GM18511 (cell line): ENCODE data around the gene SPTB.
"Not testable (repeated sequence)": the region's sequence is repeated elsewhere in the genome, so short reads cannot be mapped to it uniquely, and the experiment has no call there.

Experiments
- ATAC-seq: cut with Tn5 transposase; IDR thresholded peaks from one replicate; pipeline ENCODE4 v1.9.1; 2021; ENCODE audit warnings: mild to moderate bottlenecking, moderate library complexity; ENCODE audit not compliant: unreplicated experiment

The SPTB gene

GRCh38 chr14:64824471-64824870 lies 55.2 kb downstream of the SPTB start:
- no peak for ATAC-seq

DNA sequence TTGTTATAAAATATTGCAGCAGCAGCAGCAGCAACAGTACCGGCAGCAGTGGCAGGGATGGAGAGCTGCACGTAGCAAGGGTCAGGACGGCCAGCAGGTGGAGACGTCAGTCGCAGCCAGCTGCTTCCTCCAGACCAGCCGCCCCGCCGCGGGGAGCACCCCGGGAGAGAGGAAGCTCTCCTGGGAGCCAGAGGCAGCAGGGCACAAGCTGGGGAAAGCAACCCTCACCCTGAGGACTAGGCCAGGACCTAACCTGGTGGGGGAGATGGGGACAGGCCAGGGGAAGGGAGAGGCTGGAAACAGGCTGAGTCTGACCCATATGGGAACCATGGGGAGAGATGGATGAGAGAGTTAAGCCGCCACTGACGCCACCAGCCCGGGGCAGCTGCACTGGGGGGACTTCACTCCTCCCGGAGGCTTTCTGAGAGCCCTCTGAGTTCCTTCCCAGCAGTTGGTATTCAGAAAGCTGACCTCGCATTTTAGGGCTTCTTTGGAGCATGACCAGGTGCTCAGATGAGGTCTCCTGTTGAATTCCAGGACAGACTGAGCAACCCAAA lies 56.3 kb downstream of the SPTB start:
- peak; percentile 75 for ATAC-seq

GRCh38 chr14:64821651-64822050 lies 58.1 kb downstream of the SPTB start:
- ATAC-seq = no peak

GRCh38 chr14:64818151-64818550 lies 61.6 kb downstream of the SPTB start:
- no peak for ATAC-seq

GRCh38 chr14:64817631-64818030 lies 62.1 kb downstream of the SPTB start:
- no peak for ATAC-seq

DNA sequence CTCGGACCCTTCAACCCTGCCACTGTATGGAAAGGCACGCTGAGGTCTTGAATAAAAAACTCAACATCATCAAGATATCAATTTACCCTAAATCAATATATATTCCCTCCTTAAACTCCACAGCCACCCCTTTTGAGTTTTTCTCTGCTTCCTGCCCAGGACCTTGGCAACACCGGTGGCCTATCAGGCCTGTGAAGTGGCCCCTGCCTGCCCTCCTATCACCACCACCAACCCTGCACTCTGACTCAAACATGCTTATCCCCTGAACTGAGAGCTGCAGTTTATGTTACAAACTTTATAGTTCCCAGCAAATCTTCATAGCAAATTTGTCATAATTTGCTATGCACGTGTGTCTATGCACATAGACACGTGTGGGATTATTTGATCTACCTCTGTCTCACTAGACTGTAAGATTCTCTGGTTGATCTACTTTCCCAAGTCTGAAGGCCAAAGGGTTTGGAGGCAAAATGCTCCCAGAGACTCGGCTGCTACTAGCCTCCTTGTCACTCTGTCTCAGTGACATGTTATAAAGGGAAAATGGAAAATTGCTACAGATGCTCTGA lies 63.4 kb downstream of the SPTB start:
- no peak for ATAC-seq

DNA sequence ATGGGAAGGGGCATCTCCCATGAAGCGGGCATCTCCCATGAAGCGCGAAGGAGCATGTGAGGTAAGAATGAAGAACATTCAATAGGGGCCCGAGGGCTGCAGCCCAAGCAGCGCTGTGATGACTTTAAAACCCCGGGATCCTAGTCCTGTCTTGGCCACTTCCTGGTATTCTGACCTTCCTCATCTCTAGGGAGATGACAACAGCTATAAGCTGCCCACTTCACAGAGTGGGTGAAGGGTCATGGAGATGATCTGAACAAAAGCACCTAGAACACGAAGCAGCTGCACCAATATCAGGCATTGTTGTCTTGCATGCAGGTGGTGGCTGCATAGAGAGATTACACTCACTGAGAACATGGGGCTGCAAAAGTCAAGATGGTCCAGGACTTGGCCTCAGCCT lies 64.5 kb downstream of the SPTB start:
- no peak for ATAC-seq

DNA sequence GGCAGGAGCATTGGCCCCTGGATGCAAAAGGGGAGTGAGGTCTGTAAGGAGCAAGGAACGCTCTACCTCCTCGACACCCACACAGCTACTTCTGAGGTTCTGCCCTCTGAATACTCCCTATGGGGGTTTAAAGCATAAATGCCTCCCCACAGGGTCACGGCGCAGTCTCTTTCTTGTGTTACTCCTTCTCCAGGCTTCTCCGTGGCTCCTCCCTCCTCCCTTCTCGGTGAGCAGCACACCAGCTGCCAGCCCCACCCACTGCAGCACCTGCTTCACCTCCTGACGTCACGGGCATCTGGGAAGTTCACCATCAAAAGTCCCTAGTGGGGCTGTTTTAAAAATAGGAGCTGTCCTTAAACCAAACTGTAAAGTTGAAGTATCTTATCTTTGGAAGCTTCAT lies 67.3 kb downstream of the SPTB start:
- no peak for ATAC-seq

DNA sequence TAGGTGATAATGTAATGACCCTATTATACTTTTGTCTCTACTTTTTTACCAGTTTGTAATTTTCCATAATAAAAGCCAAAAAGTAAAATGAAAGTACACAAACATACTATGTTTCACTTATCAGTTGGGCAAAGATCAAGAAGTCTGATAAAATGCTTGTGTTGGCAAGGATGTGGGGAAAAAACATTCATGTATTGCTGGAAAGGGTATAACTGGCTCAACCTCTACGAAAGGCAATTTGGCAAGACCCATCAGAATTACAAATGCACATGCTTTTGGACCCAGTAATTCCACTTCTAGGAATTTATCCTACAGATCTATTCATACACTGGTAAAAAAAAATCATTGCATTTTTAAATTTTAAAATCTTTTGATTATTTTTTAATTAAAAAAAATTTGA lies 68.0 kb downstream of the SPTB start:
- ATAC-seq = no peak

DNA sequence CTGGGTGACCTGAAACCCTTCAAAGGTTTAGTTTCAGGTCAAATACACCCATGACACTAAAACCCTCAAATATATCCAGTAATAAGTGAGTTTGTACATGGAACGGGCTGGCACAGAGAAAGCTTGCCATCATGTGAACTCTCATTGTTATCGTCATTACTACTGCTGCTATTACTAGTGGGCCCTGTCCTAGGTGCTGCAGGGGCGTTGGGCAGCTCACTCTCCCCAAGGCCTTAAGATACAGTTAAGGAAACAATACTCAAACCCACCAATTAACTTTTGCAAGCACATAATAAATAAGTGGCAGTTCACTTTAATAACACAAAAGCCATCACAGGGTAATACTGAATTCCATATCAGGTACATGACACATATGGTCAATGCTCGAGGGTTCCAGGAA lies 71.3 kb downstream of the SPTB start:
- ATAC-seq = no peak

- no peak for ATAC-seq
These were observed 72.2 kb downstream of the SPTB start for GRCh38 chr14:64807551-64807950.

GRCh38 chr14:64806862-64807495 lies 72.7 kb downstream of the SPTB start:
- no peak for ATAC-seq

DNA sequence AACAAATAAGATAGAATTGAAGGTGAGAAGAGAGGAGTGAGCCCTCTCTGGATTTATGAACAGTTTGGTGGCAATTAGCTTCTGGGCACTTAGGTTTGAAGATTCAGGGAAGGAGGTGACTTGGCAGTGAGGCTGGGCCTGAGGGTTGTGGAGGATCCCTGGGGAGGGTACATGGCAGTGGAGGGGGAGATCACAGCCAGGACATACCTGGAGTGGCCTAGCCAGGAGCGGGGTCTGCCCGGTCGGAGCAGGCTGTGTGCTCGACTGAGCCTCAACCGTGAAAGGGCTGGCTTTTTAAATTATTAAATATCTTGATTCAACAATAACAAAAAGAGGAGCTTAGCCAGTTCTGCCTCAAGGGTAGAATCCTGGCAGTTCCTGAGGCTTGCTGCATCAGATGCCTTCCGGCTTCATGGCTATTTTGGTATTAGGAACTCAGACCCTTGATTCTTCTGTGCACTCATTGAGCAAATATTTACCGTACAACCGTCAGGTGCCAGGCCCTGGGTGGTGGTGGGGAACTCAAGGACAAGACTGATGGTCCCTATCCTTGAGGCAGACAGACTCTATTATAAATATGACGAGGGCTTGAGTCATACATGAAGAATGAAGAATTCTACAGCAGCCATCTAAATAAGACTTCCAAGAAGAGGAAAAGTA lies 73.4 kb downstream of the SPTB start:
- no peak for ATAC-seq

DNA sequence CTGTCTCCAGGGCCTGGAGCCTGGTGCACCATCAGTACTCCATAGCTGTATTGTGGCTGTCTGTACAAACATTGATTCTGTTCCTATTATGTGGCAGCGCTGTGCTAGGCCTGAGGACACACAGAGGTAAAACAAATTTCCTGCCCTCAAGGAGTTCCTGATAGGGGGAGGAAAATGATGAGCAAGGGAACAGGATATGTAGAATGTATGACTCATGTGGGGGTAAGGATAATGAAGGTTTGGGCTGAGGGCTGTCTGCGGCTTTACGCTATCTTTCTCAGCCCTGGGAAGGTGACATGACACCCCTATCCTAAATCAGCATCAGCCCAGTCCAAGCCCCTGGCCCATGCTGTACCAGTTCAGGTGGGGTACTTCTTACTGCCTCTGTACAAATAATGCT lies 74.1 kb downstream of the SPTB start:
- not testable (repeated sequence) for ATAC-seq

GRCh38 chr14:64804754-64805260 lies 74.9 kb downstream of the SPTB start:
- no peak for ATAC-seq

GRCh38 chr14:64801800-64802199 lies 77.9 kb downstream of the SPTB start:
- no peak for ATAC-seq

DNA sequence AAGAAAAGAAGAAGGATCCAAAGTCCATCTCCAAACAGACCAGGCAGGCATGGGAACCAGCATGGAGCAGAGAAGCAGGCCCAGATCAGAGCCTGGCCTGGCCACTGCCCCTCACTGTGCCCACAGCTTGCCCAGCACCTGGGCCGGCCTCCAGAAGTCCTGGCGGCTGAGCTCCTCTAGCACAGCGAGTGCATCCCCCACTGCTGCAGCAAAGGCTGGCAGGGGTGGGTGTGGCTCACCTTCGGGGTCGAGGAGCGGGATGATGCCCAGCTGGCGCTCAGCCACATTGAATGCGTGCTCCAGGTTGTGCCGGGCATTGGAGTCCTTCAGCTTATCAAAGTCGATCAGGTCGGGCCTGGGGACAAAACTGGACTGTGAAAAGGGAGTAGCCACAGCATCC lies 78.7 kb downstream of the SPTB start:
- no peak for ATAC-seq

DNA sequence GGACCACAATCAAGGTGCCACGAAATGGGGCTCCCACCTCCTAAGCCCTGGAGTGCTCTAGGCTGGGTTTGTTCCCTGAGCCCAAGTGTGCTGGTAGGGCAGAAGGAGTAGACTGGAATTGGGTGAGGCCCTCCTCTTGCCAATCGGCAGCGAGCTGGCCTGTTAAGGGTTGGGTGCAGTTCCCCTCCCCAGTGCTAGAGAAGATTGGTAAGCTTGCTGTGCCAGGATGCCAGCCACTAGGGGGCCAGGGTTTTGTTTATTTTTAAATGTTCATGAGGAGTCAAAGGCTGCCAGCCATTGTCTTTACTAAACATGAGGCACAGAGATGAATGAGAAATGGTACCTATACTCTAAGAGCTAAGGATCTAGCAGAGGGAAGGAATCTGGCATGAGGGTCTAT lies 79.7 kb downstream of the SPTB start:
- no peak for ATAC-seq

- ATAC-seq = no peak
These were observed 80.2 kb downstream of the SPTB start for GRCh38 chr14:64799555-64799954.

GRCh38 chr14:64796369-64796768 lies 83.3 kb downstream of the SPTB start:
- ATAC-seq = no peak

- no peak for ATAC-seq
These were observed 83.8 kb downstream of the SPTB start for GRCh38 chr14:64795921-64796320.

GRCh38 chr14:64795211-64795610 lies 84.5 kb downstream of the SPTB start:
- no peak for ATAC-seq
